Stimulated activated CD8-positive, alpha-beta memory T cell treated with anti-CD3 and anti-CD28 coated beads, Interleukin-4, amount 100 ng/mL, for 1 hour (primary cell): ENCODE results near the gene ARHGAP44.

Source experiments
- DNase-seq, 2 donors: peaks; one replicate each; pipeline ENCODE4 v3.0.0-alpha.2; 2020; ENCODE audit warnings: low read depth in 2 of 2, low spot score in 1 of 2

ARHGAP44 gene

DNA sequence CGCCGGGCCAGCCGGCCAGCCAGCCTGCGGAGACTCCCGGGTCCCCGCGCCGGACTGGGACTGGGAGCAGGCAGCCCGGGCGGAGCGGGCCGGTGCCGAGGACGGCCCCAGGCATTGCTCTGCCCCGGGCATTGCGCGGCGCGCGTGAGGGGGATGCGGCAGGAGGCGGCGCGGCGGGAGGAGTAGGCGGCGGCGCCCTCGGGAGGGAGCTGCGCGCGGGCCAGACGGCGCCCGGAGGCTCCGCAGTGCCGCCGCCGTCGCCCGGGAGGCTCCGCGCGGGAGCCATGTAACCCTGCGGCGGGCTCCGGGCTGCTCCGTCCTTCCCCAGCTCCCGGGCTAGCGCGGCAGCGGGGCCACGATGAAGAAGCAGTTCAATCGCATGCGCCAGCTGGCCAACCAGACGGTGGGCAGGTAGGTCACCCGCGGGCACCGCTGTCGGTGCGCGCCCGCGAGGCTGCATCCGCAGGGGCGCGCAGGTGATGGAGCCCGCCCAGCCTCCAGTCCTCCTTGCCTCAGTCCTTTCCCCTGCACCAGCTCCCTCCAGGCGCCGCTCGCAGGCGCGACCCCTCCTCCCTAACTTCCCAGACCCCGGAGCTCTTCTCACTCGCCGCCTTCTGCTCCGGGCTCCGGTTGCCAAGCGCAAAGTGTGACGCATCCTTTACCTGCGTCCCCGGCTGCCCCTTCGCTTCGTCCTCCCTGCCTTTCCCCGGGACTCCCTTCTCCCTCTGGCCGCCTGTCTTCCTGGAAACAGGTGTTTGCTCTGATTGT lies at the start of gene ARHGAP44:
Gene ARHGAP44 (plus strand): TSS at position 18 of the 768 bp plus-strand sequence. CDS start 341 bp downstream, at position 359.
- DNase-seq: no peak

- DNase-seq: no peak
Observed at GRCh38 chr17:12739500-12739899, 49.8 kb upstream of the ARHGAP44 start.

DNA sequence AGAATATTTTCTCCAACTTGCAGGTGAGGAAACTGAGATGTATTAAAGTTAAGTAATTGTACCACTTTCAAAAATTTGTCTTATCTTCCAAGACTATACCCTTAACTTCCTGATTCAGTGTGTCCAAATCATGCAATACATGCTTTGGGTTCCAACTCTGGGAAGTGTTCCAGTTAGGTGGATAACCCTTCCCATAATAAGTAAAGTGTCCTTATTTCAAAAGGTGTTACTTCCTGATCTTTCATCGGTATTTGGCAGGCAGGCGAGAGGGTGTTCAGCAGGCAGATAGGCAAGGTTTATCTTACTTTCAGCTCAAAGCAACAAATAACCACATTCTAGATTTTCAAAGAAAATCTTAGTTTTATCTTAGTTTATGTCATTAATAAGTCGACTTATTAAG lies 46.3 kb upstream of the ARHGAP44 start:
- DNase-seq: no peak

DNA sequence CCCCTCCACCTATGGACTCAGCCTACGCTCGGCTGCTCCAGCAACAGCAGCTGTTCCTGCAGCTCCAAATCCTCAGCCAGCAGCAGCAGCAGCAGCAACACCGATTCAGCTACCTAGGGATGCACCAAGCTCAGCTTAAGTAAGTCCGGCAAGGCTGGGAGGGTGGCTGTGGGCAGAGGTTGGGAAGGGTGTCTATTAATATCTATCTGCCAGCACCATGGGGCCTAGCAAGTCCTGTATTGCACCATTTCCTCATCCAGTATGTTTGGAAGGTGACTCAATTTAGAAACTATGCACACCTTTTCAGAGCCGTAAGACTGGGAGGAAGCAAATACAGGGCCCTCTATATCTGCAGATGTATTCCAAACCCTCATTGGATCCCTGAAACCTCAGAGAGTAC lies 45.0 kb upstream of the ARHGAP44 start:
- no peak for DNase-seq

- no peak for DNase-seq
Observed at GRCh38 chr17:12744786-12745185, 44.5 kb upstream of the ARHGAP44 start.

GRCh38 chr17:12745486-12745885 lies 43.8 kb upstream of the ARHGAP44 start:
- no peak for DNase-seq

DNA sequence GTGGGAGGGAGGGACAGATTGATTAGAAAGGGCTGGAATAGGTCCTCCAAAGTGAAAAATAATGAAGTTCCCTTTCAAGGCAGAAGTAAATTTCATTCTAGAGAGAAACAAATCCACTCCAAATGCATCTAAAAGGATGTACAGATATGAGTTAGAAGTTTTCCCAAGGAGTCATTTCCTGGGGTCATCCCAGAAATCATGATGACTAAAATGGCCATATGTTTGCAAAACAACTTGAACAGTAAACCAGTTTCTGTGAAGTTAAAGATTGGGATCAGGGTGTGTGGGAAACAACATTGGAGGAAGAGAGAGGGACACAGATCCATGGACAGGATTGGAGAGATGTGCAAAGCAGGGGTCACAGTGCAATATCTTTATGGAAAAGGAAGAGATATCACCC lies 32.5 kb upstream of the ARHGAP44 start:
- no peak for DNase-seq

DNA sequence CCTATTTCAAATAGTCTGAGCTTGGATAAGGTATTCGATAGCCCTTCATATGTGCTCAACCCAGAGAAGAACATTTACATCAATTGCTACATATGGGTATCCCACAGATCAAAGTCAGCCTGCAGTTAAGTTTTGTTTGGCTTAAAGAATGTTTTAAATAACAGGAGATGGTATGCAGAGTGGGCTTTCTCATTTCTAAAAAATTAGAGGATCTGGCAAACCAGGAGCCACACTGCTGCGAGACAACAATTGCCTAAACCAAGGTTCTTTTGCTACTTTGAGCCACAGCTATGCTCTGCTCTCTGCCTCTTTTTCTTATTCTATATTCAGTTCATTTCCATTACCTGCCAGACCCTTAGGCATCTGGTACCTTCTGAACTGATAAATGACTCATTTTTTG lies 30.2 kb upstream of the ARHGAP44 start:
- no peak for DNase-seq

DNA sequence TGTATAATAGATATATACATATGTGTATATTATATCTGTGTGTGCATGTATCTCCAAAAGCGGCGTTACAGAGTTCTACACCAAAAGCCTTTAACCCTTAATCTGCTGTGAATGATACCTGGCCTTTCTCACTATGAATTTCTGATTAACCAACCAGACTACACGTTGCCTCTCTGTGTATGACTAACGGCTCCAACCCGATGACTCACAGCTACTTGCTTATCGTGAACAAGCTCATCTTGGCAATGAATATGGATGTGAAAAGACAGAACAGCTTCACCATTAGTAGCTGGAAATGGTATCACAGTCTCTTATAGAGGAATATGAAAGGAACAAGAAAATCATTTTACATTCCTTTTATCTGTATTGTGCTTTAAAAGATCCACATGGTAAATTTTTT lies 23.8 kb upstream of the ARHGAP44 start:
- DNase-seq: no peak

GRCh38 chr17:12768255-12768654 lies 21.0 kb upstream of the ARHGAP44 start:
- no peak for DNase-seq

- no peak for DNase-seq
Observed at GRCh38 chr17:12769981-12770380, 19.3 kb upstream of the ARHGAP44 start.

- DNase-seq: no peak
Observed at GRCh38 chr17:12773153-12773552, 16.1 kb upstream of the ARHGAP44 start.

- no peak for DNase-seq
Observed at GRCh38 chr17:12789075-12789480, 220 bp upstream of the ARHGAP44 start.

DNA sequence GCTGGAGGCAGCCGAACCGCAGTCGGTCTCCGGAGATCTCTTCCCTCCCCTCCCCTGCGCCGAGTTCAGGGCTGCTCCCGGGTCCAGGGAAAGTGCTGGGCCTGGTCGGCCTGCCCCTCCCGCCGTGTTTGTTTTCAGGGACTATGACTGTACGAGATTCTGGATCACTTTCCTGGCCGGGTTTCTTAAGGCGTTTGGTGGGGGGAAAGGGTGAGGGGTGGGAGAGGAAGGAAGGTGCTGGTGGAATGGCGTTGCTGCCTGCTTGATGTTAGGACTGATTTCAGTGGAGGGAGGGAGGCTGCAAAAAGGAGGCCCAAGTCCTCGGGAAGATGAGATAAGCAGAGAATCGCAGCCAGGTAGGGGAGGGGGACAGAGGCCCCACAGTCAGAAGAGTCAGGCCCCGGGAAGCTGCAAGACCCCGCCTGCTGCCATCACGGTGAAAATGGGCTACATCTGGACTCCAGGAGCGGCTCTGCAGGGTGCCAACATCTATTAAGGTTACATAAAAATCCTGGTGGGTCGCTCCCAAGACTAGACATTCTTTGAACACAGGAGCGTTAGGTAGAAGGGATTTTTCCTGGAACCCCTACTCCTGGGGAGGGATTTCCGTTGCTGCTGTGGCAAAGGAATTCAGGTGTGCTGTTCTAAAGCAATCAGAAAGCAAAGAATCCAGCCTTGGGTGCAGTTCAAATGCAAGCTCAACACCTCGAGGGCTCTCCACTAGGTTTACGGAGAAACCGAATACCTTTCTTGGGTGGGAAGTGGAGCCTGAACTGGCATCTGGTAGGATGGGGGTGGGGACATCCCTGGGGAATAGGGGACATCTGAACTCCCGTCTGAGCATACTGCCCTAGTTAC lies 1.2 kb downstream of the ARHGAP44 start:
- no peak for DNase-seq

DNA sequence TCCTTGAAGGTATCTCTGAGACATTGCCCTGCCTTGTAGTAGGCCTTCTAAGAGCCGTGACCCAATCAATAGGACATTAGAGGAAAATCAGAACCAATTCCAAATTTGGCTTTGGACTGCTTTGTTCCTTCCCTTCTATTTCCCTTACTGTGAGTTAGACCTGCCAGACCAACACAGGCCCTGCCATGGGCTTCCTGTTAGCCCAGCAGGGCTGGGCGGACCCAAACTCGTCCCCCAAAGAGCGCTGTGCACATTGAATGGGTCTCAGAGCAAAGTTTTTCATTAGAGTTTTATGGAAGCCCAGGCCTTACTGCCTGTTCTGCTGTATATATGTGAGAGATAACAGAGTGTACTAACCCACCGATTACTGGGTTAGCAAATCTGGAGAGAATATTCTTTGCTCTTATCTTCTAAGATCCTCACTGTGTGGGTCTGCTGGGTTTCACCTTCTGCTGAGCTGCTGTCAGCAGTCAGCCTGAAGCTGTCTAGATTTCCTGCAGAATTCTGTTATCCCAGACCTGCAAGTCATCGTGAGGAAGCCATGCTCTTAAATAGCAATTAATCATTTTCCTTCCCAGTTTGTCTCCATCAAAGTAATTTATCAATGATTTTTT lies 5.7 kb downstream of the ARHGAP44 start:
- DNase-seq: no peak

DNA sequence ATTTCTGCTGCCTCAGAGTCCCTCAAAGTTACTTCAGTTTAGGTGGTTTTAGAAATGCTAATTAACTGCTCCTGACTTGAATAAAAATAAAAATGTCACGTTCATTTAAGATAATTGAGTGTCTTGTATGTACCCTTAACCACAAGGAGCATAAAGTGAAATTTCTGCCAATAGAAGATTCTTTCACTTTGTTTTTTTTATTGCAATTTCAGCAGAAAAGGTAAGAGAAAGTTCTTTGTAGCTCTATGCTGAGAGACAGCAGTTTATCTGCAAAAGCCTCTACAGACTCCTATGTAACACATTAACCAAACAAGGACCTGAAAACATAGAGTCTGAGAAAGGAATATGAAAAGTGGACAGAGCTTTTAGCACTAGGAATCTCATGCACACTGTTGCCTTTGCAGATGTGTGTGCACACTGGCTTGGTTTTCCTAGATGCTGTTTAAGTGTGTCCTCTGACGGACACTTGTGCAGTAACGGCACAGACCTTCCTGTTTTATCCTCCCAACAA lies 11.6 kb downstream of the ARHGAP44 start:
- no peak for DNase-seq

DNA sequence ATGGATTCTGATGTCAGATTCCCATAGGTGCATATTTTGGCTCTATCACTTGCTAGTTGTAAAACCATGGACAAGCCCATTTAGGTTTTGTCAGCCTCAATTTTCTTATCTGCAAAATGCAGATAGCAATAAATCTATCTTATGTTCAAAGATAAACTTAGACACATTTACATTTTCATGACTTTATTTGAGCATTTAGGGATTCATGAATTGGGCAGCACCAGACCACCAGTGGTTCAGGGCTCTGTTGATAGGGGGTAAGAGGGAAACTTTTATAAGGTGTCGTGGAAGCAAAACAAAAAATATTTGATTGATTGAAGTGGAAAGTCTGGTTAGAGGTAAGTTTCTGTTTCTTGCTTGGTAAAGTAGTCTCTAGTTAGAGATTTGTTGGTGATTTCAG lies 17.3 kb downstream of the ARHGAP44 start:
- DNase-seq: no peak

GRCh38 chr17:12808723-12809122 lies 19.4 kb downstream of the ARHGAP44 start:
- DNase-seq: no peak

DNA sequence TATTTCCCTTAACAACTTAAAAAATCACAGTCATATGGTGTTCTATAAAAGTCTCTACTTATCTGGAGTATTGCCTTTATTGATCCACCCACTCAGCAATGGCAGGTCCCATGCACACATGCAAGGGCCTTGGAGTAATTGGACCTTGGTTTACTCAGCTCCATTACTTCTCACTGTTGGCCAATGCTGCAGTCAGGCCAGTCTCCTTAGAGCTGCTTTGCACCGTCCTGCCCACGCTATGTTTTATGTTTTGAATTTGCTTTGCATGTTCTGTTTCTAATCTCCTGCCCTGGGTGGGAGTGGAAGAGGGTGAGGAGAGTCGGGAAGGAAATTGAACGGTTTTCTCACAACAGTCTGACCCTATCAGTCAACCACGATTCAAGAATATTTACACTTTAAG lies 23.6 kb downstream of the ARHGAP44 start:
- no peak for DNase-seq

DNA sequence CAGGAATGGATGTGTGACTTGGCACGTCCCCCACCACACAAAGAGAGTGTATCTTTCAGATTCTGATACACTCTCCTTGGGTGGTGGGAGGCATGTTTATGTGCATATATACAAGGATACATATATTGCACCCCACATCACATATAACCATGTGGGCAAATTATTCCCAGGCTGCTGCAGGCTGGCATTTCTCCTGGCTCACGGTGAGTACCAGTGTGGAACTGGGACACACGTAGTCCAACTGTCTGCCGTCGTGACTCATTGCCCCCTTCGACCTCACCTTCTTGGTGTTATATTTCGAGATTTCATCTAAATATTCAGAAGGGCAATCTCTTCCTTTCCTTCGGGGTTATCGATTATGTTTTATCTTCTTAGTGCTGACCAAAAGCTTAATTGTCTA lies 24.4 kb downstream of the ARHGAP44 start:
- no peak for DNase-seq

DNA sequence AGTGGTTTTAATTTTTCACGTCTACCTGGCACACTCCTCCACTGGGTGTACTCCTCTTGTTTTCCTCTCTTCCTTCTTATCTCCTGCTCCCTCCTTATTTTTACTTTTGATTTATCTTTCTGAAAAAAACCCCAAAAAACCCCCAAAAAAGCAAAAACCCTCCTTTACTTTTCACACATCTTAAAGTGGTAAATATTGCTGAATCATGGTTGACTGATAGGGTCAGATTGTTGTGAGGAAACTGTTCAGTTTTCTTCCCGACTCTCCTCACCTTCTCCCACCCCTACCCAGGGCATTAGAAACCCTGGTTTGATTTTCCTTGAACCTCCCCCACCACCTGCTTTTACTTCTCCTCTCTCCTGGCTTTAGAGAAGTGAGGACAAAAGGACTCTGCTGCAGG lies 25.4 kb downstream of the ARHGAP44 start:
- DNase-seq: no peak

DNA sequence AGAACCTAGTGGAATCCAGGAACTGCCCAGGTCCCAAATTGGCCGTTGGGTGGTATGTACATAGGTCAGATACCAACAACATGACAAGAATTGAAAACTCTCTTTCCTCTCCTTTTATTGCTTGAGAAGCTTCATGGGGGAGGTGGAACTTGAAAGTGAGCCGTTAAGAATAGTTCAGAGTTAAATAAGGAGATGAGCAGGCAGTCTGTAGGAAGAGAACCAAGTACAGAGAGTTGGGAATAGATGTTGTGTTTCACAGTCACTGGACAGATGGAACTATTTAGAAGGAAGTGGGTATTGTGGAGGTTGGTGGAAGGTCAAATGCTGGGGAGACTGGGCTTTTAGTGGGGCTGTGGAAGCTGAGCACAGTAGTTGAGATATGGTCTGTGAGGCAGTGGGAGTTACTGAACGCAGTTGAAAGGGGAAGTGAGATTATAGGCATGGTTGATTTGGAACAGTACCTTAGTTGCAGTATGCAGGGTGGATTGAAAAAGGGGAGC lies 26.4 kb downstream of the ARHGAP44 start:
- no peak for DNase-seq
